Measurements from ENCODE around the gene CDC42EP4. TPM values are rescaled to one million over a fixed set of nuclear protein-coding genes. Genes with fewer than 3 reads are reported as not detected.

CDC42EP4 gene
- total RNA-seq, 4 donors from 2014 or later = 33.8 to 127 (median 97.8) TPM

GRCh38 chr17:73283250-73283649 is 28.6 kb downstream of the CDC42EP4 start:
- H3K36me3 ChIP-seq = peaks cover 0 to 35% (median 0%) of the 10 kb centered on the region in 3 donors
- peak overlapping the region in 1 of 4 donors; percentile 44 for H3K27ac ChIP-seq
- H3K4me1 ChIP-seq = peaks cover 0 to 49% (median 8%) of the 10 kb centered on the region in 4 donors

GRCh38 chr17:73282629-73283028 is 29.2 kb downstream of the CDC42EP4 start:
- TF ChIP-seq CTCF (IDR thresholded peaks at IDR 0.05) (no peak), POLR2A (IDR thresholded peaks at IDR 0.05) (no peak)
- no peak overlapping the region for H3K4me3 ChIP-seq
- no peaks in the 10 kb centered on the region for H3K27me3 ChIP-seq
- H3K9me3 ChIP-seq = no peaks in the 10 kb centered on the region
- peaks cover 0 to 35% (median 0%) of the 10 kb centered on the region in 3 donors for H3K36me3 ChIP-seq
- no peak overlapping the region for H3K27ac ChIP-seq
- H3K4me1 ChIP-seq = peaks cover 0 to 45% (median 8%) of the 10 kb centered on the region in 4 donors
- no peak for DNase-seq

More at GRCh38 chr17:73283250-73283649, 28.6 kb downstream of the CDC42EP4 start:
- TF ChIP-seq POLR2A (IDR thresholded peaks at IDR 0.05) = no peak
- TF ChIP-seq CTCF (IDR thresholded peaks at IDR 0.05) = no peak
- no peaks in the 10 kb centered on the region for H3K9me3 ChIP-seq
- no peaks in the 10 kb centered on the region for H3K27me3 ChIP-seq
- no peak for DNase-seq
- no peak overlapping the region for H3K4me3 ChIP-seq

- Histone ChIP-seq H3K9me3 (no peaks in the 10 kb centered on the region), H3K27ac (no peak overlapping the region), H3K4me3 (no peak overlapping the region), H3K27me3 (no peaks in the 10 kb centered on the region), H3K36me3 (peaks cover 0 to 35% (median 0%) of the 10 kb centered on the region in 3 donors), H3K4me1 (peaks cover 0 to 38% (median 5%) of the 10 kb centered on the region in 4 donors)
- no peak for DNase-seq
- TF ChIP-seq POLR2A (IDR thresholded peaks at IDR 0.05) (no peak), CTCF (IDR thresholded peaks at IDR 0.05) (no peak)
These were observed 29.9 kb downstream of the CDC42EP4 start for GRCh38 chr17:73281928-73282327.

- DNase-seq = no peak
- Histone ChIP-seq H3K27ac (no peak overlapping the region), H3K4me3 (no peak overlapping the region), H3K27me3 (no peaks in the 10 kb centered on the region), H3K9me3 (no peaks in the 10 kb centered on the region), H3K4me1 (peaks cover 0 to 29% (median 3%) of the 10 kb centered on the region in 4 donors), H3K36me3 (peaks cover 0 to 23% (median 0%) of the 10 kb centered on the region in 3 donors)
- no peak for TF ChIP-seq CTCF (IDR thresholded peaks at IDR 0.05)
- TF ChIP-seq POLR2A (IDR thresholded peaks at IDR 0.05) = no peak
These were observed 31.6 kb downstream of the CDC42EP4 start for GRCh38 chr17:73280191-73280590.

- H3K4me1 ChIP-seq = peaks cover 0 to 27% (median 3%) of the 10 kb centered on the region in 4 donors
- no peak overlapping the region for H3K4me3 ChIP-seq
- TF ChIP-seq CTCF (IDR thresholded peaks at IDR 0.05) (no peak), POLR2A (IDR thresholded peaks at IDR 0.05) (no peak)
- no peaks in the 10 kb centered on the region for H3K27me3 ChIP-seq
- H3K9me3 ChIP-seq = no peaks in the 10 kb centered on the region
- peak overlapping the region in 2 of 4 donors; percentile 64 to 66 for H3K27ac ChIP-seq
- peaks cover 0 to 18% (median 0%) of the 10 kb centered on the region in 3 donors for H3K36me3 ChIP-seq
- DNase-seq = no peak
These were observed 32.1 kb downstream of the CDC42EP4 start for GRCh38 chr17:73279704-73280103.
